Activated CD8-positive, alpha-beta memory T cell treated with anti-CD3 and anti-CD28 coated beads for 1 hour (primary cell): ENCODE results near the gene VPS18.

ENCODE experiments used
- DNase-seq, 2 donors: peaks; one replicate each; pipeline ENCODE4 v3.0.0-alpha.2; 2020; ENCODE audit warnings: low read depth in 1 of 2; ENCODE audit errors: extremely low read depth in 1 of 2

Gene VPS18

GRCh38 chr15:40918146-40918798, 24.0 kb downstream of the VPS18 start:
- DNase-seq, result no peak

DNA sequence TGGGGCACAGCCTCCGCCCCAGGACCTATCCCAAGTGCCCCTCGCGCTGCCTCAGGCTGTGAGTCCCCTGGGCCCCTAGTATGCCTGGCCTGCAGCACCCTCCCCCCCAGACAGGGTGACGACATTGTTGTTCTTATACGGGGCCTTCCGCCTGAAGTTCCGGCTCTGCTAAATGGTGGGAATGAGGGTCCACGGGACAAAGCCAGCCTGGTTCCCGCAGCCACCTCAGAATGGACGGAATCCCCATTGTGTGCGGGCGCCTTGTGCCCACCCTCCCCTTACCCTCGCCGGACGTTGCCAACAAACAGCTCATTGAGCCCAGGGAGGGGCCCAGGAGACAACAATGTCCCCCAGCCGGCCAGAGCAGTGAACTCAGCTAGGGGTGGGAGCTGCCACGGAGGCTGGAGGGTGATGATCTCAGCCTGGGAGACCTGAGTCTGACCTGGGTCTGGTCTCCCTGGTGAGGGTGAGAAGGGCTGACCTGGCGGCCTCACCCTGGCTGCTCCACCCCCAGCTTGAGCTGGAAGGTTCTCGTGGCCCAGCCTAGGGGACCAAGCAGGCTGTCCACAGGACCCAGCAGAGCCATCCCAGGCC, 24.6 kb downstream of the VPS18 start:
- DNase-seq, result no peak

- DNase-seq, result no peak
Measured at GRCh38 chr15:40921949-40922607, 27.8 kb downstream of the VPS18 start.

GRCh38 chr15:40922608-40923005, 28.4 kb downstream of the VPS18 start:
- DNase-seq, result no peak

- no peak for DNase-seq
Measured at GRCh38 chr15:40923551-40923950, 29.3 kb downstream of the VPS18 start.

DNA sequence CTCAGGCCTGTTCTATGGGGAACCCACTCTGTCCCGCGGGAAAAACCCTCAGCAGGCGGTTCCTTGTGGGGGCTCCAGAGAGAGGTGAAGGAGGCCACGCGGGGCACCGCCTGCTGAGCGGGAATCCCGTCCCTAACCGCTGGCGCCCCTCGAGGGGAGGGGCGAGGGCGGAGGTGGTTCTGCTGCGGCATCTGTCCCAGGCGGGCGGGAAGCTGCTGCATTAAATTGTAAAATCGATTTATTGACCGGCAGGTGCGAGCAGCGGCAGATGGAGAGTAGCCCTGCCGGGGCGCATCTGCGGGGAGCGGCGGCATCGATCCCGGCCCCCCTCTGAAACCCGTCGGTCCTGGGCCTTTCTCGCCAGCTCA, 31.2 kb downstream of the VPS18 start:
- DNase-seq, result no peak

DNA sequence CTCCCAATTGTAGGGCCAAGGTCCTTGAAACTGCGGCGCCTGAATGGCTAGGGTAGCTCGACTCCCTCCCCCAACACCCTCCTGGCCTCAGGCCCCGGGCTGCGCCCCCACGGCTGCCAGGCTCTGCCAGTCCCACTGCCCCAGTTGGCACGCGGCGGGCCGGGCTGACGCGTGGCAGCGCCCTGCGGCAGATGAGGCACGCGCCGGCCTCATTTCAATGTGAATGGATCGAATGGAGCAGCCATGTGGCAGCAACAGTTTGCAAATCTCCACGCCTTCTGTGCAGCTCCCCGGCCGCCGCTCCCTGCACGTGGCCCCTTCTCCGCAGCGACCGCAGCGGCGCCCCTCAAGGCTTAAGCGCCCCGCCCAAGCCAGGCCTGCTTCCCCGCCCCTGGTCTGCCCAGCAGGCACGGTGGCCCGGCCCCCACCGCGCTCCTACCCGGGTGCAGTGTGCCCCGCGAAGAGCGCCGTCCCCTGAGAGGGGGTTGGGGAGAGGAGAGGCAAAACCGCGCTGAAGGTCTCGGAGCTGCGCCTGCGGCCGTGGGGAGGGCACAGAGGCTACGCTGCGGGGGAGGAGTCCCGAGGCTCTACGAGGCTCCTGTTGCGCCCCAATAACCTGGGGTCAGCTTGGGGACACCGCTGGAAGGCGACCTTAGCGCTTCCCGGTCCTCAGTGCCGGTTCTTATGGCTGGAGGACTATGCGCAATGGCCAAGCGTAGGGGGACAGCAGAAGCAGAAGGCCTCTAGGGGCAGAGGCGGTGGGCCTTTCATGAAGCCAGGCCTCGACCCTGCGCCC, 31.8 kb downstream of the VPS18 start:
- DNase-seq, result no peak

- DNase-seq, result no peak
Measured at GRCh38 chr15:40926659-40927494, 32.6 kb downstream of the VPS18 start.

DNA sequence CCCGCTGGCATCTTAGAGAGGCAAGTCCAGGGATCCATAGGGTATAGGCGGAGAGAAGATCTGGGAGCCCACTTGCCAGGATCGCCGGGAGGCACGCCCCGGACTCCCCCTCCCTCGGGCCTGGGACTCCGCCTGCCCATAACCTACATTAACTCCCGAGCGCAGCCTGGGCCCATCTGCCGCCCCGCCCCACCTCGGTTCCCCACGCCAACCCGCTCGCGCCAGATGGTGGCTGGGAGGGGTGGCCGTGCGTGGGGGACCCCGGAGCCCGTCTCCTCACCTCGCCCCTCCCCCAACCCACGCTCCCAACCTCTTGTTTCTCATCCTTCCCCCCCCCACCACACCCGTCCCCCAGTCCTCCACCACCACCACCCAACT, 33.2 kb downstream of the VPS18 start:
- no peak for DNase-seq

GRCh38 chr15:40927873-40928806, 33.9 kb downstream of the VPS18 start:
- DNase-seq, result no peak

DNA sequence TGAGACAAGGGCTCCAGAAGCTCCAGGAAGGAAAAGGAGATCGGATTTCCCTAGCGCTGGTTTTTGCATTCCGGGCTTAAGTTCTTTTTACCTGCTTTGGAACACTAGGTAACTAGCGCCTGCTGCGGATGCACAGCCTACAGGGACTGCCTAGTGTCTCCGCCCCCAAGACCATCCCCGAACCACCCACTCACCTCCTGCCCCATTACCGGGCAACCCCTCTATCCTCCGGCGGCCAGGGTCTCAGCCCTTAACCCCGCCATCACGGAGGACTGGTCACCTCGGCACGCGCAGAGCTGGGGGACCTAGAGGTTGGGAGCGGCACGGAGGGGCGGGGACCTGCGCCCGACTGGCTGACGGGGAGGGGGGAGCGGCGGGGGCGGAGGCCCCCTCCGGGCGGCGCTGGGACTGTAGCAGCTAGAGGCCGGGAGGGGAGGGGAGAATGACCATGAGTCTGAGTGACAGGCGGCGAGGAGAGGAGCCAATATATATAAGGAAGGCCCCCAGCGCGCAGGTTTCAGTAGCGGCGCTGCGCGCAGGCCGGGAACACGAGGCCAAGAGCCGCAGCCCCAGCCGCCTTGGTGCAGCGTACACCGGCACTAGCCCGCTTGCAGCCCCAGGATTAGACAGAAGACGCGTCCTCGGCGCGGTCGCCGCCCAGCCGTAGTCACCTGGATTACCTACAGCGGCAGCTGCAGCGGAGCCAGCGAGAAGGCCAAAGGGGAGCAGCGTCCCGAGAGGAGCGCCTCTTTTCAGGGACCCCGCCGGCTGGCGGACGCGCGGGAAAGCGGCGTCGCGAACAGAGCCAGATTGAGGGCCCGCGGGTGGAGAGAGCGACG, 34.8 kb downstream of the VPS18 start, which contains the start of gene DLL4:
TSS of gene DLL4 (plus strand) at position 520 of the 839 bp plus-strand sequence. CDS start 329 bp downstream, outside the sequence.
- no peak for DNase-seq

DNA sequence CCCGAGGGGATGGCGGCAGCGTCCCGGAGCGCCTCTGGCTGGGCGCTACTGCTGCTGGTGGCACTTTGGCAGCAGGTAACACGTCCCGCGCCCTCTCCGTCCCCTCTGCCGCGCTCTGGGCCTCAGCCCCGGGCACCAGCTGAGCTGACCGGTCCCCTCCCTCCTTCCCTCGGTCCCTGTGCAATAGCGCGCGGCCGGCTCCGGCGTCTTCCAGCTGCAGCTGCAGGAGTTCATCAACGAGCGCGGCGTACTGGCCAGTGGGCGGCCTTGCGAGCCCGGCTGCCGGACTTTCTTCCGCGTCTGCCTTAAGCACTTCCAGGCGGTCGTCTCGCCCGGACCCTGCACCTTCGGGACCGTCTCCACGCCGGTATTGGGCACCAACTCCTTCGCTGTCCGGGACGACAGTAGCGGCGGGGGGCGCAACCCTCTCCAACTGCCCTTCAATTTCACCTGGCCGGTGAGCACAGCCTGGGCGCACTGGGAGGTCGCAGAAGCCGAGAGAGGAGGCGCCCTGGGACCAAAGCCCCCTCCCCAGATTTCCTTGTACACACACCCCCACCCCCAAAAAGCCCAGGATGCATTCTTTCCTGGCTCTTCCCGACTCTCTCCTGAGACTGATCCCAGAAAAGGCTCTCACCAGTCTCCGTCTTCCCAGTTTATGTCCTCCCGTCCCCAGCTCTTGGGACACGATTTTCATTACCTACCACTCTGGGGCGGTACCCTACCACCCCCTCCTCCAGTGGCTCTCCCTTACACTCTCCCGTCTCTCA, 35.6 kb downstream of the VPS18 start:
- DNase-seq, result no peak

DNA sequence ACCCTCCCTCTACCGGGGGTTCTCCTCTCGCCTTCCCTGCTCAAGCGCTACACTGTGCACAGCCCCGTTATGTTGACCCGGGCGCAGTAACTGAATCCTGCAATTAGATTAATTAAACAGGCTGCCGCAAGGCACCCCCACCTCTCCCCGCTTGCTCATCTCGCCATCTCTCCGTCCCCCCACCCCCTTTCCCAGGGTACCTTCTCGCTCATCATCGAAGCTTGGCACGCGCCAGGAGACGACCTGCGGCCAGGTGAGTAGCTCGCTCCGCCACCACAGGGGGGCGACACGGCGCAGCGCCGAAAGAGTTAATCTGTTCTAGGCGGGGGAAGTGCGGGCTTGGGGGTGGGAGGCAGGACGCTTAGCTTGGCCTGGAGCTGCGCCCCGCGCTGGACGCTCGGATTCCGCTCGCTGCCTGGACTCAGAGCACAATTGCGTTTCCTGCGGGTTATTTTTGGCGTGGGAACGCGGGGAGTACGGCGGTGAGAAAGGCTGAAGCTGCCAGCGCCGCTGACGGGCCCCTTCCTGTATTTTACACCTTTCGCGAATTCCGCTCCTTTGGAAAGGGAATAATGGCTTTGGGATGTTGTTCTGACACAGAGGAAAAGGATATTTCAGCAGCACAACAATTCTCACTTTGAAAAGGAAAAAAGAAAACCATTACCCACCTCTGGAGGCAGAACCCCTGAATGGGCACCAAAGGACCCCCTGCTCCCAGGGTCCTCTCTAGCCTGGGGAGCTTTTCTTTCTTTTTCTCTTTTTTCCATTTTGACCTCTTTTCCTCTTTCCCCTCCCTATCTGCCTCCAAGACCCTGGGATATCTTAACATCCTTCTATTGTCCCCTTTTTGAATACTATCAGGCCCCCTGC, 36.4 kb downstream of the VPS18 start:
- no peak for DNase-seq

- no peak for DNase-seq
Measured at GRCh38 chr15:40931300-40932142, 37.3 kb downstream of the VPS18 start.

GRCh38 chr15:40932156-40932555, 37.9 kb downstream of the VPS18 start:
- no peak for DNase-seq
